Measurements from ENCODE around the gene OR2F1.

GRCh38 chr7:143978585-143978984 is 23.9 kb downstream of the OR2F1 start:
- no peak for TF ChIP-seq YY1 (IDR thresholded peaks at IDR 0.05)
- no peak for TF ChIP-seq CTCF (IDR thresholded peaks at IDR 0.05; ENCODE audit: low read depth, low read length, missing input control)
- TF ChIP-seq ZBTB33 (IDR thresholded peaks at IDR 0.05) = no peak
- no peak for TF ChIP-seq SP1 (IDR thresholded peaks at IDR 0.05)
- no peak for TF ChIP-seq REST (IDR thresholded peaks at IDR 0.05)
- no peak for TF ChIP-seq EGR1 (IDR thresholded peaks at IDR 0.05; ENCODE audit: low read depth in 2 of 2)
- no peak for TF ChIP-seq RXRA (IDR thresholded peaks at IDR 0.05)
- no peak for TF ChIP-seq TAF1 (conservative IDR thresholded peaks at IDR 0.05)
- TF ChIP-seq JUND (IDR thresholded peaks at IDR 0.05) = no peak
- no peak for TF ChIP-seq ATF3 (IDR thresholded peaks at IDR 0.05)
